ENCODE data around the gene PDE4B.

- no peak for TF ChIP-seq POLR2A (IDR thresholded peaks at IDR 0.05)
- TF ChIP-seq, protein P1, sequence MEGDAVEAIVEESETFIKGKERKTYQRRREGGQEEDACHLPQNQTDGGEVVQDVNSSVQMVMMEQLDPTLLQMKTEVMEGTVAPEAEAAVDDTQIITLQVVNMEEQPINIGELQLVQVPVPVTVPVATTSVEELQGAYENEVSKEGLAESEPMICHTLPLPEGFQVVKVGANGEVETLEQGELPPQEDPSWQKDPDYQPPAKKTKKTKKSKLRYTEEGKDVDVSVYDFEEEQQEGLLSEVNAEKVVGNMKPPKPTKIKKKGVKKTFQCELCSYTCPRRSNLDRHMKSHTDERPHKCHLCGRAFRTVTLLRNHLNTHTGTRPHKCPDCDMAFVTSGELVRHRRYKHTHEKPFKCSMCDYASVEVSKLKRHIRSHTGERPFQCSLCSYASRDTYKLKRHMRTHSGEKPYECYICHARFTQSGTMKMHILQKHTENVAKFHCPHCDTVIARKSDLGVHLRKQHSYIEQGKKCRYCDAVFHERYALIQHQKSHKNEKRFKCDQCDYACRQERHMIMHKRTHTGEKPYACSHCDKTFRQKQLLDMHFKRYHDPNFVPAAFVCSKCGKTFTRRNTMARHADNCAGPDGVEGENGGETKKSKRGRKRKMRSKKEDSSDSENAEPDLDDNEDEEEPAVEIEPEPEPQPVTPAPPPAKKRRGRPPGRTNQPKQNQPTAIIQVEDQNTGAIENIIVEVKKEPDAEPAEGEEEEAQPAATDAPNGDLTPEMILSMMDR (IDR thresholded peaks at IDR 0.05) = no peak
Observed at GRCh38 chr1:65804584-65804983, 11.9 kb downstream of the PDE4B start.
